H1 (cell line): ENCODE data around the gene DBNDD2. TPM values are rescaled to one million over a fixed set of nuclear protein-coding genes. Genes with fewer than 3 reads are reported as not detected.

Source experiments
- BACH1 ChIP-seq: IDR thresholded peaks from 2 replicates; pipeline ENCODE4 v1.6.1; 2012; ENCODE audit warnings: low read length, improper control_type of control experiment
- CBX5 ChIP-seq: fragments of 300-800, 300-1000 bp; sonication (generic); IDR thresholded peaks from 2 replicates; pipeline ENCODE4 v1.7.1; 2016; ENCODE audit warnings: antibody characterized with exemption, low read length, low read depth
- CTCF ChIP-seq, 3 experiments: IDR thresholded peaks; 1 replicate in 2 of 3; 2 replicates in 1 of 3; pipeline versions ENCODE4 v1.5.1 to v1.6.1; 2011; ENCODE audit warnings: low read length in 3 of 3, mild to moderate bottlenecking in 3 of 3, inconsistent platforms in 2 of 3, low read depth in 1 of 3, moderate library complexity in 1 of 3; ENCODE audit not compliant: insufficient read depth in 1 of 3; ENCODE audit errors: control extremely low read depth in 1 of 3
- MAFK ChIP-seq: IDR thresholded peaks from 2 replicates; pipeline ENCODE4 v1.6.1; 2012; ENCODE audit warnings: low read depth, mild to moderate bottlenecking, improper control_type of control experiment, low read length
- polyA plus RNA-seq, 7 experiments: library from polyadenylated mRNA; depleted of rRNA in 3 of 7; stranded (reverse) in 5 of 7; unstranded in 2 of 7; fragments of >200 nt in 5 of 7; fragments of 200-250 nt in 2 of 7; gene quantifications; 1 replicate in 5 of 7; 2 replicates in 1 of 7; 4 replicates in 1 of 7; pipeline versions ENCODE4 v1.2.1 to v1.2.3, GENCODE V29; 2011 to 2013; ENCODE audit warnings: missing spikeins in 2 of 7, mixed read lengths in 2 of 7
- total RNA-seq: library from RNA; stranded (reverse); fragmentation: NEBNext Ultra II Directional; extraction: Animal tissue kit (Norgen Biotek cat#: 25700); gene quantifications from 2 replicates; pipeline ENCODE4 v1.2.1, GENCODE V29; 2021

DBNDD2 gene
- total and polyA plus RNA-seq, 2 of the 8 experiments (the other 6 are each of a cell fraction or from before 2014, with no cell fraction given) = 55.8 to 96.3 TPM

GRCh38 chr20:45426320-45427016 lies 18.4 kb downstream of the DBNDD2 start (continued):
- TF ChIP-seq BACH1 (no peak), CBX5 (no peak), CTCF (IDR thresholded peaks at IDR 0.05; ENCODE audit: control extremely low read depth in 1 of 3, insufficient read depth in 1 of 3, low read depth in 1 of 3, low read length in 3 of 3) (no peak), MAFK (no peak)
